Prostate gland (tissue), 2 donors: ENCODE measurements around the gene MYDGF. TPM values are rescaled to one million over a fixed set of nuclear protein-coding genes. Genes with fewer than 3 reads are reported as not detected.

Experiments used
- DNase-seq: peaks from one replicate; pipeline ENCODE4 v3.0.0-alpha.2; 2019; ENCODE audit warnings: low spot score
- H3K27ac ChIP-seq, 2 donors: fragments of 200-600 bp; sonication (generic); 2 replicates each; pipeline ENCODE4 v1.5.1; 2017 to 2019
- H3K27me3 ChIP-seq: fragments of 200-600 bp; sonication (generic); replicated peaks from 2 replicates; pipeline ENCODE4 v1.5.1; 2019; ENCODE audit not compliant: insufficient read depth
- H3K36me3 ChIP-seq, 2 donors: fragments of 200-600 bp; sonication (generic); 1 replicate in 1 of 2; 2 replicates in 1 of 2; pipeline versions ENCODE4 v1.5.1 to v1.8.1; 2017 to 2019
- H3K4me1 ChIP-seq: fragments of 200-600 bp; sonication (generic); replicated peaks from 2 replicates; pipeline ENCODE4 v1.5.1; 2019
- H3K4me3 ChIP-seq, 2 donors: fragments of 200-600 bp; sonication (generic); 2 replicates each; pipeline ENCODE4 v1.5.1; 2017 to 2019
- H3K9me3 ChIP-seq: fragments of 200-600 bp; sonication (generic); 2 replicates; pipeline ENCODE4 v1.5.1; 2017
- CTCF ChIP-seq, 4 experiments: fragments of 200-600 bp in 2 of 4; fragments of 450-650 bp in 2 of 4; sonication (generic) in 2 of 4; IDR thresholded peaks; 1 replicate in 3 of 4; 2 replicates in 1 of 4; pipeline ENCODE4 v1.5.1; 2016 to 2019; ENCODE audit warnings: antibody characterized with exemption in 4 of 4, mild to moderate bottlenecking in 2 of 4, moderate library complexity in 2 of 4
- POLR2A ChIP-seq: fragments of 450-650 bp; IDR thresholded peaks from one replicate; pipeline ENCODE4 v1.6.1; 2016; ENCODE audit warnings: antibody characterized with exemption, mild to moderate bottlenecking
- POLR2AphosphoS5 ChIP-seq: sonication (generic); formaldehyde crosslinking; IDR thresholded peaks from one replicate; pipeline ENCODE4 v1.6.1; 2017; ENCODE audit warnings: antibody characterized with exemption
- WGBS: methylation state at CpG from one replicate; pipeline ENCODE4 v1.1.5; 2018; 5-methylcytosine and 5-hydroxymethylcytosine counted together
- intact Hi-C: fragments of 100-400 bp; cut with DNase I; formaldehyde crosslinking; loops from one replicate; pipeline ENCODE4 v1.14.2; 2022
- total RNA-seq, 2 donors: library from RNA; depleted of rRNA; stranded (reverse); fragments of >200 nt; gene quantifications; one replicate each; pipeline ENCODE4 v1.1.0, GENCODE V29; 2016

Gene MYDGF
- total RNA-seq, 2 donors from 2014 or later, result 70.9 to 116 TPM

GRCh38 chr19:4701557-4701956 is 31.4 kb upstream of the MYDGF start:
- TF ChIP-seq POLR2A (no peak), CTCF (IDR thresholded peaks at IDR 0.05) (no peak), POLR2AphosphoS5 (no peak)
- H3K4me3 ChIP-seq, result no peak overlapping the region
- intact Hi-C loops, result no loop called here
- H3K27ac ChIP-seq, result no peak overlapping the region
- no peak for DNase-seq
- no peaks in the 10 kb centered on the region for H3K4me1 ChIP-seq
- WGBS, result 83% methylated on average over 8 of the region's 8 CpGs
- H3K9me3 ChIP-seq, result no peaks in the 10 kb centered on the region
- H3K27me3 ChIP-seq, result no peaks in the 10 kb centered on the region
- H3K36me3 ChIP-seq, result peaks cover 6 to 17% of the 10 kb centered on the region in 2 donors

- no peaks in the 10 kb centered on the region for H3K4me1 ChIP-seq
- no peak for DNase-seq
- whole genome bisulfite sequencing, result 85% methylated on average over 10 of the region's 11 CpGs
- no peaks in the 10 kb centered on the region for H3K9me3 ChIP-seq
- TF ChIP-seq POLR2AphosphoS5 (no peak), CTCF (IDR thresholded peaks at IDR 0.05) (no peak), POLR2A (no peak)
- no peaks in the 10 kb centered on the region for H3K27me3 ChIP-seq
- no peak overlapping the region for H3K27ac ChIP-seq
- intact Hi-C loops, result no loop called here
- H3K36me3 ChIP-seq, result peaks cover 8 to 17% of the 10 kb centered on the region in 2 donors
- no peak overlapping the region for H3K4me3 ChIP-seq
These were observed 30.5 kb upstream of the MYDGF start for GRCh38 chr19:4700693-4700970.

GRCh38 chr19:4699826-4700692 is 29.9 kb upstream of the MYDGF start:
- intact Hi-C loops, result no loop called here
- no peak overlapping the region for H3K4me3 ChIP-seq
- no peaks in the 10 kb centered on the region for H3K4me1 ChIP-seq
- WGBS, result 85% methylated on average over 24 of the region's 33 CpGs
- peaks cover 14 to 17% of the 10 kb centered on the region in 2 donors for H3K36me3 ChIP-seq
- no peak overlapping the region for H3K27ac ChIP-seq
- TF ChIP-seq CTCF (IDR thresholded peaks at IDR 0.05) (no peak), POLR2A (no peak), POLR2AphosphoS5 (no peak)
- no peaks in the 10 kb centered on the region for H3K9me3 ChIP-seq
- H3K27me3 ChIP-seq, result no peaks in the 10 kb centered on the region
- no peak for DNase-seq

GRCh38 chr19:4697304-4697703 is 27.2 kb upstream of the MYDGF start:
- DNase-seq, result no peak
- Histone ChIP-seq H3K9me3 (no peaks in the 10 kb centered on the region), H3K27ac (no peak overlapping the region), H3K4me1 (no peaks in the 10 kb centered on the region), H3K27me3 (no peaks in the 10 kb centered on the region), H3K4me3 (no peak overlapping the region), H3K36me3 (peaks cover 17 to 18% of the 10 kb centered on the region in 2 donors)
- TF ChIP-seq CTCF (IDR thresholded peaks at IDR 0.05) (no peak), POLR2A (no peak), POLR2AphosphoS5 (no peak)
- 76% methylated on average over 2 of the region's 14 CpGs for WGBS
- intact Hi-C loops, result no loop called here

GRCh38 chr19:4695224-4695731 is 25.1 kb upstream of the MYDGF start:
- peaks cover 8 to 14% of the 10 kb centered on the region in 2 donors for H3K36me3 ChIP-seq
- H3K9me3 ChIP-seq, result no peaks in the 10 kb centered on the region
- DNase-seq, result no peak
- TF ChIP-seq POLR2A, result no peak
- TF ChIP-seq POLR2AphosphoS5, result no peak
- no peak for TF ChIP-seq CTCF (IDR thresholded peaks at IDR 0.05)
- H3K4me3 ChIP-seq, result no peak overlapping the region
- H3K27me3 ChIP-seq, result no peaks in the 10 kb centered on the region
- intact Hi-C loops, result no loop called here
- peak overlapping the region in 1 of 2 donors; percentile 64 for H3K27ac ChIP-seq
- no peaks in the 10 kb centered on the region for H3K4me1 ChIP-seq
- WGBS, result 84% methylated on average over 19 of the region's 19 CpGs
